Lower leg skin (tissue), 3 donors: ENCODE data around the gene NECTIN1.

Experiments
- CTCF ChIP-seq, 3 donors: fragments of 450-650 bp; IDR thresholded peaks; one replicate each; pipeline ENCODE4 v1.5.1; 2016; ENCODE audit warnings: antibody characterized with exemption in 3 of 3, mild to moderate bottlenecking in 3 of 3, moderate library complexity in 2 of 3
- POLR2A ChIP-seq, 2 donors: fragments of 450-650 bp; IDR thresholded peaks; one replicate each; pipeline ENCODE4 v1.6.1; 2016 to 2017; ENCODE audit warnings: antibody characterized with exemption in 2 of 2, mild to moderate bottlenecking in 1 of 2, moderate library complexity in 1 of 2

- TF ChIP-seq POLR2A (IDR thresholded peaks at IDR 0.05) (no peak), CTCF (IDR thresholded peaks at IDR 0.05) (no peak)
Observed at GRCh38 chr11:119637481-119637880, 91.5 kb downstream of the NECTIN1 start.
